Astrocyte (in vitro differentiated cells and primary cell): ENCODE data around the gene CCDC195. TPM values are rescaled to one million over a fixed set of nuclear protein-coding genes. Genes with fewer than 3 reads are reported as not detected.

ENCODE experiments used
- DNase-seq: peaks from one replicate; pipeline ENCODE4 v3.0.0-alpha.2; 2010; ENCODE audit warnings: low read depth
- FAIRE-seq: peaks from 2 replicates; lab custom pipeline; 2011; peaks lifted over from hg19 to GRCh38; lab: Jason Lieb, UNC
- H2AFZ ChIP-seq: 2 replicates; pipeline ENCODE4 v1.6.0; 2012; ENCODE audit warnings: low read depth, low read length, inconsistent platforms
- H3K27ac ChIP-seq: 2 replicates; pipeline ENCODE4 v1.5.1; 2011; ENCODE audit warnings: low read depth, low read length, inconsistent platforms
- H3K27me3 ChIP-seq: 2 replicates; pipeline ENCODE4 v1.6.0; 2011; ENCODE audit warnings: low read length, inconsistent platforms; ENCODE audit not compliant: insufficient read depth
- H3K36me3 ChIP-seq: 2 replicates; pipeline ENCODE4 v1.5.1; 2011; ENCODE audit warnings: low read length, inconsistent platforms; ENCODE audit not compliant: insufficient read depth
- H3K4me1 ChIP-seq: 2 replicates; pipeline ENCODE4 v1.5.1; 2011; ENCODE audit warnings: low read length, inconsistent platforms; ENCODE audit not compliant: insufficient read depth
- H3K4me2 ChIP-seq: 2 replicates; pipeline ENCODE4 v1.6.0; 2012; ENCODE audit warnings: low read length, inconsistent platforms
- H3K4me3 ChIP-seq: 2 replicates; pipeline ENCODE4 v1.5.1; 2011; ENCODE audit warnings: low read depth, mild to moderate bottlenecking, low read length, inconsistent platforms; ENCODE audit not compliant: insufficient read depth
- H3K79me2 ChIP-seq: 2 replicates; pipeline ENCODE4 v1.6.0; 2012; ENCODE audit warnings: mild to moderate bottlenecking, low read length, inconsistent platforms; ENCODE audit not compliant: insufficient read depth
- H3K9ac ChIP-seq: 2 replicates; pipeline ENCODE4 v1.6.0; 2012; ENCODE audit warnings: mild to moderate bottlenecking, low read length, inconsistent platforms
- H3K9me3 ChIP-seq: 2 replicates; pipeline ENCODE4 v1.5.1; 2012; ENCODE audit warnings: low read depth, mild to moderate bottlenecking, low read length, inconsistent platforms; ENCODE audit not compliant: insufficient read depth
- H4K20me1 ChIP-seq: 2 replicates; pipeline ENCODE4 v1.6.0; 2012; ENCODE audit warnings: low read length, inconsistent platforms; ENCODE audit not compliant: insufficient read depth
- H3K27ac Mint-ChIP-seq: one replicate; pipeline ENCODE4 v1.8.0; 2021; ENCODE audit warnings: mild to moderate bottlenecking, mixed read lengths; ENCODE audit not compliant: unreplicated experiment
- H3K27me3 Mint-ChIP-seq: one replicate; pipeline ENCODE4 v1.8.0; 2021; ENCODE audit warnings: low read depth, mixed read lengths; ENCODE audit not compliant: unreplicated experiment
- H3K36me3 Mint-ChIP-seq: one replicate; pipeline ENCODE4 v1.8.0; 2021; ENCODE audit warnings: low read depth, mixed read lengths; ENCODE audit not compliant: unreplicated experiment
- H3K4me1 Mint-ChIP-seq: one replicate; pipeline ENCODE4 v1.8.0; 2021; ENCODE audit warnings: low read depth, mixed read lengths; ENCODE audit not compliant: unreplicated experiment
- H3K4me3 Mint-ChIP-seq: one replicate; pipeline ENCODE4 v1.8.0; 2021; ENCODE audit warnings: mild to moderate bottlenecking, moderate library complexity, mixed read lengths; ENCODE audit not compliant: unreplicated experiment
- H3K9me3 Mint-ChIP-seq: one replicate; pipeline ENCODE4 v1.8.0; 2021; ENCODE audit warnings: mild to moderate bottlenecking, mixed read lengths; ENCODE audit not compliant: unreplicated experiment
- CTCF ChIP-seq: IDR thresholded peaks from 2 replicates; pipeline ENCODE4 v1.5.1; 2011; ENCODE audit warnings: low read depth, mild to moderate bottlenecking, inconsistent platforms, low read length, moderate library complexity; ENCODE audit not compliant: insufficient read depth
- EZH2 ChIP-seq: IDR thresholded peaks from 2 replicates; pipeline ENCODE4 v1.6.1; 2012; ENCODE audit warnings: mild to moderate bottlenecking, low read length, inconsistent platforms; ENCODE audit not compliant: insufficient read depth
- total RNA-seq: library from RNA; stranded (reverse); gene quantifications from 2 replicates; pipeline ENCODE4 v1.2.1, GENCODE V29; 2021

The CCDC195 gene
- total RNA-seq, 1 donor from 2014 or later = not detected

DNA sequence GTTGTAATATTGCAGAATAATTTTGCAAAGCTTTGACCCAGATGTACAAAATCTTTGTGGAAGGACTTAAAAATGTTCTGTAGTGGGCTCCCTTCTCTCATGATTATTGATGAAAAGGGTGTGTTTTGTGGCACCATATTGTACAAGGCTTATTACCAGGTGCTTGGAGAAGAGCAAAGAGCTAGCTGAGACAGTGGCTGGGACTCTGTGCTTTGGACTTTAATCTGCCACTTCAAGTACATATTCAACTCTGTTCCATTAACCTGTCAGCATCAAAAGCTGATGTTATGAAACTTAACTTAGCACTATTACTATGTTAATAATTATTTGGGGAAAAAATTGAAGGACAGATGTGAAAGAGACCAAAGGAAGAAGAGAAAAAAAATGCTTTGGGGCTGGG is 31.0 kb downstream of the CCDC195 start:
- H3K9me3 ChIP-seq = no peaks in the 10 kb centered on the region
- Mint-ChIP-seq H3K9me3 (no peaks in the 10 kb centered on the region), H3K4me3 (no peak overlapping the region), H3K27ac (no peak overlapping the region), H3K36me3 (no peaks in the 10 kb centered on the region), H3K27me3 (no peaks in the 10 kb centered on the region), H3K4me1 (peaks cover 2% of the 10 kb centered on the region)
- H3K4me1 ChIP-seq = no peaks in the 10 kb centered on the region
- no peak overlapping the region for H3K4me3 ChIP-seq
- no peak overlapping the region for H3K27ac ChIP-seq
- FAIRE-seq = no peak
- H4K20me1 ChIP-seq = no peaks in the 10 kb centered on the region
- H2AFZ ChIP-seq = no peak overlapping the region
- no peak overlapping the region for H3K4me2 ChIP-seq
- TF ChIP-seq EZH2 (no peak), CTCF (no peak)
- no peak overlapping the region for H3K9ac ChIP-seq
- no peaks in the 10 kb centered on the region for H3K79me2 ChIP-seq
- no peaks in the 10 kb centered on the region for H3K36me3 ChIP-seq
- DNase-seq = no peak
- H3K27me3 ChIP-seq = no peaks in the 10 kb centered on the region

- no peak overlapping the region for H3K4me3 Mint-ChIP-seq
- no peaks in the 10 kb centered on the region for H3K36me3 ChIP-seq
- no peaks in the 10 kb centered on the region for H3K79me2 ChIP-seq
- H4K20me1 ChIP-seq = no peaks in the 10 kb centered on the region
- H3K9me3 ChIP-seq = no peaks in the 10 kb centered on the region
- DNase-seq (no peak), FAIRE-seq (no peak)
- no peak overlapping the region for H2AFZ ChIP-seq
- H3K4me3 ChIP-seq = no peak overlapping the region
- no peaks in the 10 kb centered on the region for H3K27me3 Mint-ChIP-seq
- no peaks in the 10 kb centered on the region for H3K9me3 Mint-ChIP-seq
- H3K4me2 ChIP-seq = no peak overlapping the region
- no peaks in the 10 kb centered on the region for H3K27me3 ChIP-seq
- no peak for TF ChIP-seq EZH2
- no peak for TF ChIP-seq CTCF
- H3K4me1 Mint-ChIP-seq = peaks cover 9% of the 10 kb centered on the region
- no peak overlapping the region for H3K27ac Mint-ChIP-seq
- no peak overlapping the region for H3K27ac ChIP-seq
- H3K4me1 ChIP-seq = peaks cover 15% of the 10 kb centered on the region
- no peak overlapping the region for H3K9ac ChIP-seq
- no peaks in the 10 kb centered on the region for H3K36me3 Mint-ChIP-seq
Measured at GRCh38 chr2:224682134-224682533, 34.0 kb downstream of the CCDC195 start.

DNA sequence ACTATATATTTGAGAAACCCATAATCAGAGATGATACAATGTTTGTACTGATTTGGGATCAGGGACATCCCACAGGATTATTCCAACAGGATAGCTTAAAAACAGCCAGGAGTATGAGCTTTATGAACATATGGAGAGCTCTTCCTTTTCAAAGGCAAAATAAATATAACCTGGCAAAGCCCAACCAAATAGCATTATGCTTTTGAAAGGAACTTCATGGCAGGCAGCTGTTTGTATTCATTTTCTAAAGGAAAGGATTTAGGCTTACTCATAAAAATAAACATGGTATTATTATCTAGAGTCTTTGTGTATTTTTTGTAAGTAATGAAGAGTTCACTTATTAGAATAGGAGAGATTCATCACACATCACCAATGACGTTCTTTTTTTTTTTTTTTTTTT is 44.4 kb downstream of the CCDC195 start:
- Mint-ChIP-seq H3K4me3 (no peak overlapping the region), H3K27ac (no peak overlapping the region), H3K9me3 (no peaks in the 10 kb centered on the region), H3K4me1 (no peaks in the 10 kb centered on the region), H3K27me3 (no peaks in the 10 kb centered on the region), H3K36me3 (no peaks in the 10 kb centered on the region)
- no peak overlapping the region for H2AFZ ChIP-seq
- H3K4me2 ChIP-seq = no peak overlapping the region
- no peak overlapping the region for H3K9ac ChIP-seq
- no peaks in the 10 kb centered on the region for H3K9me3 ChIP-seq
- no peaks in the 10 kb centered on the region for H3K79me2 ChIP-seq
- H3K4me3 ChIP-seq = no peak overlapping the region
- no peak overlapping the region for H3K27ac ChIP-seq
- TF ChIP-seq EZH2 (no peak), CTCF (no peak)
- no peaks in the 10 kb centered on the region for H3K4me1 ChIP-seq
- no peaks in the 10 kb centered on the region for H3K36me3 ChIP-seq
- no peaks in the 10 kb centered on the region for H4K20me1 ChIP-seq
- DNase-seq (no peak), FAIRE-seq (no peak)
- H3K27me3 ChIP-seq = no peaks in the 10 kb centered on the region
